Activated T-cell treated with anti-CD3 and anti-CD28 coated beads, Interleukin-2, amount 50 U/mL, for 4 hours (primary cell): Measurements from ENCODE around the gene PRMT1. TPM values are rescaled to one million over a fixed set of nuclear protein-coding genes. Genes with fewer than 3 reads are reported as not detected.

ENCODE experiments used
- ATAC-seq, 2 donors: fragments of 200-7000 bp; cut with Tn5 transposase; one replicate each; pipeline ENCODE4 v1.10.0; 2021
- DNase-seq: peaks from one replicate; pipeline ENCODE4 v3.0.0-alpha.2; 2020
- H3K27me3 Mint-ChIP-seq: one replicate; pipeline ENCODE4 v1.8.0; 2021; ENCODE audit warnings: low read depth, mixed read lengths
- H3K36me3 Mint-ChIP-seq: one replicate; pipeline ENCODE4 v1.8.0; 2022; ENCODE audit warnings: mixed read lengths; ENCODE audit not compliant: insufficient read depth
- H3K4me1 Mint-ChIP-seq: one replicate; pipeline ENCODE4 v1.8.0; 2021; ENCODE audit warnings: low read depth, mixed read lengths
- H3K4me3 Mint-ChIP-seq: one replicate; pipeline ENCODE4 v1.8.0; 2021; ENCODE audit warnings: mild to moderate bottlenecking, moderate library complexity, mixed read lengths
- H3K9me3 Mint-ChIP-seq: one replicate; pipeline ENCODE4 v1.8.0; 2021; ENCODE audit warnings: mixed read lengths
- total RNA-seq, 3 donors: library from RNA; stranded (reverse); gene quantifications; one replicate each; pipeline ENCODE4 v1.2.1, GENCODE V29; 2021

Gene PRMT1
- total RNA-seq, 3 donors from 2014 or later: 692 to 815 (median 725) TPM

DNA sequence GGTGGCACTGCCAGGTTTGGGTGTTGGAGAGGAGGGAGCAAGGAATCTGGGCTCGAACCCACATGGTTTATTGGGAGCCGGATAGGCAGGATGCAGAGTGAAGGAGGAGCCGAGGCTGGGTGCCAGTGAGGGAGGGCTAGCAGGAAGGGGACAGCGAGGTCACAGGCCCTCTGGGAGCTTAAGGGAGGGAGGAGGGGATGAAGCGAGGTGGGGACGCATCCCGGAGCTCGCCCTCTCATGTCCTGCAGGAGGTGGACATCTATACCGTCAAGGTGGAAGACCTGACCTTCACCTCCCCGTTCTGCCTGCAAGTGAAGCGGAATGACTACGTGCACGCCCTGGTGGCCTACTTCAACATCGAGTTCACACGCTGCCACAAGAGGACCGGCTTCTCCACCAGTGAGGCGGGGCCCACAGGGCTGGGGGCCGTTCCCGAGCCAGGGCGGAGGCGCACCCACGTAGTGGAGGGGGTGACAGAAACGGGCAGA, 8.8 kb downstream of the PRMT1 start:
- peaks cover 36% of the 10 kb centered on the region for H3K36me3 Mint-ChIP-seq
- H3K27me3 Mint-ChIP-seq: peaks cover 7% of the 10 kb centered on the region
- DNase-seq (no peak), ATAC-seq (no peak)
- no peaks in the 10 kb centered on the region for H3K9me3 Mint-ChIP-seq
- peaks cover 16% of the 10 kb centered on the region for H3K4me1 Mint-ChIP-seq
- H3K4me3 Mint-ChIP-seq: no peak overlapping the region

DNA sequence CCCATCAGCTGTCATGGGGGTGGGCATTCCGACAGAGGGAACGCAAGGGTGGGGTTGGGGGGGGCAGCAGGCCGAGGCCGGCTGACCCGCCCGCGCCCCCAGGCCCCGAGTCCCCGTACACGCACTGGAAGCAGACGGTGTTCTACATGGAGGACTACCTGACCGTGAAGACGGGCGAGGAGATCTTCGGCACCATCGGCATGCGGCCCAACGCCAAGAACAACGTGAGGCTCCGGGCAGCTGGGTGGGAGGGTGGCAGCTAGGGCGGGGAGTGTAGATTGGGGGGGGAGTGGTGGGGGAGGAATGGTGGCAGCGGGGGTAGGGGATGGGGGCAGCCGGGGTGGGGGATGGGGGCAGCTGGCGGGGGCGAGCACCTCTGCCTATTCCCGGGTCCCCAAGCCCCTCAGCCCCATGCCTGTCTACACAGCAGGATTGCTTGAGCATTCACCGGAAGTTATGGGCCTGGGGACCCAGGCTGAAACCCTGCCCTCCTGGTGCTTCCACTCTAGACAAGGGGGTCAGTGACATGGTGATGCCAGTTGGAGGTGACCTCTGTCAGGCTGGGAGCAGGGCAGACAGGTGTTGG, 9.5 kb downstream of the PRMT1 start:
- DNase-seq (no peak), ATAC-seq (no peak)
- H3K27me3 Mint-ChIP-seq: peaks cover 14% of the 10 kb centered on the region
- H3K4me1 Mint-ChIP-seq: peaks cover 21% of the 10 kb centered on the region
- no peaks in the 10 kb centered on the region for H3K9me3 Mint-ChIP-seq
- H3K36me3 Mint-ChIP-seq: peaks cover 34% of the 10 kb centered on the region
- H3K4me3 Mint-ChIP-seq: no peak overlapping the region

DNA sequence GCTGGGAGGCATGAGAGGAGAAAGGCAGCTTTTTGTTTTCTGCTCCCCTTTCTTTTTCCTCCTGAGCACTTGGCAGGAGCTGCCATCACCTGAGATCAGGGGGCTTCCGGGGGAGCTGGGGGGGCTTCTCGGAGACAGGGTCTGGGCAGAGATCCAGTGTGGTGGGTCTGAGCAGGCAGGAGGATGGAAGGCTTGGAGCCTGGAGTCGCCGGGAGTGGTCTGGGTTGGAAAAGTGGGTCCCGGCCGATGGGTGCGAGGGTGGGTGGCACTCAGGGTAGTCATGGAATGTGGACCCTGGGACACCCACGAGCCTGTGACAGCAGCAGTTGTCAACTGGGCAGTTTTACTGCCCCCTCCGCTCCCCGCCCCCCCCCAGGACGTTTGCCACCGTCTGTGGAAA, 10.1 kb downstream of the PRMT1 start:
- peaks cover 15% of the 10 kb centered on the region for H3K27me3 Mint-ChIP-seq
- DNase-seq (no peak), ATAC-seq (no peak)
- peaks cover 21% of the 10 kb centered on the region for H3K4me1 Mint-ChIP-seq
- H3K9me3 Mint-ChIP-seq: no peaks in the 10 kb centered on the region
- H3K4me3 Mint-ChIP-seq: no peak overlapping the region
- H3K36me3 Mint-ChIP-seq: peaks cover 34% of the 10 kb centered on the region

DNA sequence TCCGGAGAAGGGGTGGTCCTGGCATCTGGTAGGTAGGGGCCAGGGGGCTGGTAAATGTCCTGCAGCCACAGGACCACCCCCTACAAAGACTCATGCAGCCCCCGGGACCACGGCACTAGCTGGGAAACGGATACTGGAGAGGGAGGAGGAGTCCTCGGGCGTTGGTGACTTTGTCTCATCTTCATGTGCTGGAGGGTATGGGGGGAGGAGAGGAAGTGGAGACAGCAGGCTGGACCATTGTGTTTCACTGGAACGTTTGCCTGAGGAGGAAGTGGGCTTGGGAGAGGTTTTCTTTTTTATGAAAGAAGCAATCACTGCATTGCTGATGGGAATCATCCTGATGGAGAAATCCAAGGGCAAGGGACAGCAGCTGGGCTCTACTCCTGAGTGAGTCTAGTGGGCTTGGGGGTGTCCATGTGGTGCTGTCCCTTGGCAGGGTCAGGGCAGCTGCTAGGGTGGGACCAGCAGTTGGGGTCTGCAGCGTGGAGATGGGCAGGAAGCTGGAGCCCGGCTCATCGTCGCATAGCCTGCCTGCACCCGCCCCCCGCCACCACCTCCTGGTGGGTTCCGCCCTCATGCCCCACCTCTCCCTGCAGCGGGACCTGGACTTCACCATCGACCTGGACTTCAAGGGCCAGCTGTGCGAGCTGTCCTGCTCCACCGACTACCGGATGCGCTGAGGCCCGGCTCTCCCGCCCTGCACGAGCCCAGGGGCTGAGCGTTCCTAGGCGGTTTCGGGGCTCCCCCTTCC, 10.7 kb downstream of the PRMT1 start:
- DNase-seq (no peak), ATAC-seq (no peak)
- Mint-ChIP-seq H3K4me1 (peaks cover 17% of the 10 kb centered on the region), H3K36me3 (peaks cover 30% of the 10 kb centered on the region), H3K4me3 (no peak overlapping the region), H3K27me3 (peaks cover 15% of the 10 kb centered on the region), H3K9me3 (no peaks in the 10 kb centered on the region)

GRCh38 chr19:49688531-49689132, 11.6 kb downstream of the PRMT1 start:
- Mint-ChIP-seq H3K4me1 (peaks cover 17% of the 10 kb centered on the region), H3K9me3 (no peaks in the 10 kb centered on the region), H3K36me3 (peaks cover 27% of the 10 kb centered on the region), H3K27me3 (peaks cover 16% of the 10 kb centered on the region), H3K4me3 (no peak overlapping the region)
- no peak for DNase-seq
- ATAC-seq: no peak

DNA sequence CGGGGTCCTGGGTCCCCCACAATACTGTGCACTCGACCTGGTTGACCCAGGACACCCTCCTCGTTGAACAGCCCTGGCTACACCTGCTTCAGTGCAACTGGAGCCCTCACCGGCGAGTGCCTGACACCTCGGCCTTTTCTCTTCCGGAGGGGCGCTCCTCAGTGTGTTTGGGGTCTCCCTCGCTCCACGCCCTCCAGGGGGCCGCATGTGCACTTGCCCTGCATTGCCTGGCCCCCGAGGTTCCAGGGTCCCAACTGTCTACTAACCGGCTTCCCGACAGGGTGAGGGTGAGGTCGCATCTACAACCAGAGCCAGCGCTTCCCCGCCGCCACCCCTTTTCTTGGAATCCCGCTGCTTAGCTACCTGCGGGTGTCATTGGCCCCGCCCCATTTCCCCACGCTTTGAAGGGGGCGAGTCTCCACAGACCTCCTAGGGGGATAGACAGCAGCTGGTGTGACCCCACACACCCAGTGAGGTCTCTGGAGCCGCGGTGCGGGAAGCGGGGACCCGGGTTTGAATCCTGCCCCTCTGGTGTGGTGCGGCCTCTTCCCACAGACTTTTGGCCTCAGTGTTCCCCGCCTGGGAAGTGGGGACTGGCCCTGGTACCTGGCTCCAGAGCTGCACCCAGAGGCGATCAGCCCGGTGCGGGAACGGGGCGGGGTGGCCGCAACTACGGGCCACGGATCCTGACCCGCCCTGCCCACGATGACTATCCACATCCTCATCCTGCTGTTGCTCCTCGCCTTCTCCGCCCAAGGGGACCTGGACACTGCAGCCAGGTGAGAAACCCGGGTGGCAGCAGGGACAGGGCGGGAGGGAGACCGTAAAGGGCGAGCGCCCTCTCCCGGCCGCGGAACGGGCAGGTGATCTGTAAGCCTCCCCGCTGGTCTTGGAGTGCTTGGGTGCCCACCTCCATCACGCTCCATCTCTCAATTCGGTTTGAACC, 12.3 kb downstream of the PRMT1 start, which contains the start of gene ADM5:
Gene ADM5, plus strand, starts transcription at position 462 of the 946 bp plus-strand sequence. Its CDS starts 244 bp downstream, at position 706.
- H3K36me3 Mint-ChIP-seq: peaks cover 21% of the 10 kb centered on the region
- peaks cover 17% of the 10 kb centered on the region for H3K4me1 Mint-ChIP-seq
- DNase-seq: no peak
- ATAC-seq: peak; percentile 30 to 38
- H3K27me3 Mint-ChIP-seq: peaks cover 16% of the 10 kb centered on the region
- H3K9me3 Mint-ChIP-seq: no peaks in the 10 kb centered on the region
- H3K4me3 Mint-ChIP-seq: peak within 1 kb of the TSS; percentile 77

GRCh38 chr19:49690079-49690655, 13.1 kb downstream of the PRMT1 start:
- Mint-ChIP-seq H3K36me3 (peaks cover 15% of the 10 kb centered on the region), H3K4me3 (peak overlapping the region; percentile 77), H3K4me1 (peaks cover 17% of the 10 kb centered on the region), H3K27me3 (peaks cover 16% of the 10 kb centered on the region), H3K9me3 (no peaks in the 10 kb centered on the region)
- DNase-seq: no peak
- peak; percentile 10 to 15 for ATAC-seq

DNA sequence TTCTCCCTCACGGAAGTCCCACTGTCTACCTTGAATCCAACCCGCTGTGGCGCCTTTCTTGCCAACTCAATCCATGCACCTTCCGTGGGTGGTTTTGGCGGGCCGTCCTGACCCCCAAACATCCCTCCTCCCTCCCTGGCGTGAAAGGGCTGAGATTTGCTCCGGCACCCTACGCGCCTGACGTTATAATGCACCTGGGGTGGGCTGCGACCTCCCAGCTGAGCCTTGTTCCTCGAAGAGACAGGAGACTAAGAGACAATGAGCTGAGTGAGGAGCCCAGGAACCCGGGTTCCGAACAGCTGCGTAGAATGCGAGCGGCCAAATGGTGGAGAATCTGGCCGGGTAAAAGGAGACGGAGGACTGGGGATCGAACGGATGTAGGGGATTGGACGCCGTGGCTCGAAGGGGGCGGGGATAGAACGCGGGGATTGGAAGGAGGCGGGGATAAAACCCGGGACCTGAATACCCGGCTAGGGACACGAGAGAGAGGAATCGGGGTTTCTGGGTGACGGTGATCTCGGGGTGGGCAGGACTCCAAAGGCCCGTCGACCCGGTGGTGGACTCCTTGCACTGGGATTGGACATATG, 13.7 kb downstream of the PRMT1 start, which contains the start of gene CPT1C:
Gene CPT1C, plus strand, starts transcription at position 461 of the 587 bp plus-strand sequence. CDS start 1,137 bp downstream, outside the sequence.
- ATAC-seq: peak; percentile 63 to 64
- Mint-ChIP-seq H3K4me3 (peak within 1 kb of the TSS; percentile 77), H3K4me1 (peaks cover 17% of the 10 kb centered on the region), H3K27me3 (peaks cover 16% of the 10 kb centered on the region), H3K9me3 (no peaks in the 10 kb centered on the region), H3K36me3 (peaks cover 9% of the 10 kb centered on the region)
- peak; percentile 37 for DNase-seq

GRCh38 chr19:49691243-49692146, 14.4 kb downstream of the PRMT1 start:
- ATAC-seq: peak; percentile 28 to 31
- Mint-ChIP-seq H3K4me1 (peaks cover 17% of the 10 kb centered on the region), H3K36me3 (peaks cover 8% of the 10 kb centered on the region), H3K9me3 (no peaks in the 10 kb centered on the region), H3K27me3 (peaks cover 16% of the 10 kb centered on the region), H3K4me3 (peak overlapping the region; percentile 77)
- DNase-seq: no peak

DNA sequence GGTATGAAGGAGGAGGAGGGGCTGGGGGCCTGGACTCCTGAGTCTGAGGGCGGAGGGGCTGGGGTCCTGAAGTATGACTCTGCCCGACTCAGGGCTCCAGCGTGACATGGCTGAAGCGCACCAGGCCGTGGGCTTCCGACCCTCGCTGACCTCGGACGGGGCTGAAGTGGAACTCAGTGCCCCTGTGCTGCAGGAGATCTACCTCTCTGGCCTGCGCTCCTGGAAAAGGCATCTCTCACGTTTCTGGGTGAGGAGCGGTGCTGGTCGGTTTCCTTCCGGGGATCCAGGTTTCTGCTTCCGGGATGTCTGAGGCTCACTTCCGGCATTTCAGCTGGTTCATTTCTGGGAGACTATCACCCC, 15.1 kb downstream of the PRMT1 start:
- H3K27me3 Mint-ChIP-seq: peaks cover 16% of the 10 kb centered on the region
- no peak for DNase-seq
- ATAC-seq: no peak
- H3K36me3 Mint-ChIP-seq: peaks cover 4% of the 10 kb centered on the region
- H3K4me3 Mint-ChIP-seq: no peak overlapping the region
- peaks cover 17% of the 10 kb centered on the region for H3K4me1 Mint-ChIP-seq
- H3K9me3 Mint-ChIP-seq: no peaks in the 10 kb centered on the region

DNA sequence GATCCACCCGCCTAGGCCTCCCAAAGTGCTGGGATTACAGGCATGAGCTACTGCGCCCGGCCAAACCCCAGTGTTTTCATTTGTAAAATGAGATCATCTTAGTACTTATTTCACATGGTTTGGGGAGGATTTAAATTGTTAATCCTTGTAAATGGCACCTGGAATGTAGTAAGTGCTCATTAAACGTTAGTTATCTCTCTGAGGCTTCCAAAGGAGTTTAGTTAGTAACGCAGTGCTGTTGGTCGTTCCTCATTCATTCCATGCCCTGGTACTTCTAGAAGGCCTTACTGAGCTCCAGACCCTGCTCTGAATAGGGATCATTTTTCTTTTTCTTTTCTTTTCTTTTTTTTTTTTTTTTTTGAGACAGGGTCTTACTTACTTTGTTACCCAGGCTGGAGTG, 19.0 kb downstream of the PRMT1 start:
- ATAC-seq (no peak), DNase-seq (no peak)
- Mint-ChIP-seq H3K4me1 (peaks cover 4% of the 10 kb centered on the region), H3K9me3 (no peaks in the 10 kb centered on the region), H3K4me3 (no peak overlapping the region), H3K27me3 (peaks cover 7% of the 10 kb centered on the region), H3K36me3 (no peaks in the 10 kb centered on the region)

- no peaks in the 10 kb centered on the region for H3K36me3 Mint-ChIP-seq
- H3K9me3 Mint-ChIP-seq: no peaks in the 10 kb centered on the region
- H3K27me3 Mint-ChIP-seq: peaks cover 2% of the 10 kb centered on the region
- DNase-seq: no peak
- no peaks in the 10 kb centered on the region for H3K4me1 Mint-ChIP-seq
- no peak for ATAC-seq
- no peak overlapping the region for H3K4me3 Mint-ChIP-seq
Observed at GRCh38 chr19:49696865-49697264, 19.8 kb downstream of the PRMT1 start.
